GM21423 (cell line): ENCODE measurements around the gene SAFB.
A peak's percentile ranks its signal among the peaks of the same experiment; 100 is the strongest.

Experiments
- ATAC-seq: cut with Tn5 transposase; IDR thresholded peaks from one replicate; pipeline ENCODE4 v1.9.1; 2021; ENCODE audit warnings: mild to moderate bottlenecking, moderate library complexity; ENCODE audit not compliant: unreplicated experiment

SAFB gene

DNA sequence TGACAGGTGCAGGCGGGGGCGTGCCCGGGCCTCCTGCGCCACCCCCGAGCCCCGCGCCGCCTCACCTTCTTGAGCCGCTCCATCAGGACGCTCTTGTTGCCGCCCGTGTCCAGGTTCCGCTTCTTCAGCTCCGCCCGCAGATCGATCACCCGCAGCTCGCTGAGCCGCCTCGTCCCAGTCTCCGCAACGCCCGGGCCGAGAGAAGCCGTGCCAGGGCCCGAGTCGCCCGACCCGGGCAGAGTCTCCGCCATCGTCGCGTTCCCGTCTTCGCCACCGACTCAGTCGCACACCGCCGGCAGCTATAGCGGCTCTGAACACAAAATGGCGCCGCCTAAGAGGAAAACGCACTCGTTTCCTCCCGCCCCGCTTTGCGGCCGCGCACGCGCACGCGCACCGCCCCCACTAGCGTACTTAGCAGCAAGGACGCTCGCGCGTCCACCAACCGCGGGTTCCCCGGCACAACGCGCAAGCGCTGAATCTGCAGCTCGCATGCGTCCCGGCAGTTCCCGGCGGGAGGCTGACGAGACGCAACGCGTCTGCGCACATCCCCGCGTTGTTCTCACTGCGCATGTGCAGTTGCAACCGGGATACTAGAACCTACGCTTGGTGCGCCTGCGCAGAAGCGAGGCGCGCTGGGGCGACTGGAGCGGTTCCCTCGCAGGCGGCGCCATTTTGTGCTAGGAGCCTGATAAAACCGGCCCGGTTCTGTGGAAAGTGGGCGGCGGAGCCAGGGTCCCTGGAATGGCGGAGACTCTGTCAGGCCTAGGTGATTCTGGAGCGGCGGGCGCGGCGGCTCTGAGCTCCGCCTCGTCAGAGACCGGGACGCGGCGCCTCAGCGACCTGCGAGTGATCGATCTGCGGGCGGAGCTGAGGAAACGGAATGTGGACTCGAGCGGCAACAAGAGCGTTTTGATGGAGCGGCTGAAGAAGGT, at the start of gene SAFB, which contains the start of gene SAFB2:
Gene SAFB, plus strand, starts transcription at position 619 of the 932 bp plus-strand sequence. Its CDS starts 123 bp downstream, at position 742.
Gene SAFB2, minus strand, starts transcription at position 312 of the 932 bp plus-strand sequence. Its CDS starts 61 bp downstream, at position 251.
- ATAC-seq: peak; percentile 84

- no peak for ATAC-seq
These were observed 47.3 kb upstream of the SAFB start for GRCh38 chr19:5575590-5575989.

DNA sequence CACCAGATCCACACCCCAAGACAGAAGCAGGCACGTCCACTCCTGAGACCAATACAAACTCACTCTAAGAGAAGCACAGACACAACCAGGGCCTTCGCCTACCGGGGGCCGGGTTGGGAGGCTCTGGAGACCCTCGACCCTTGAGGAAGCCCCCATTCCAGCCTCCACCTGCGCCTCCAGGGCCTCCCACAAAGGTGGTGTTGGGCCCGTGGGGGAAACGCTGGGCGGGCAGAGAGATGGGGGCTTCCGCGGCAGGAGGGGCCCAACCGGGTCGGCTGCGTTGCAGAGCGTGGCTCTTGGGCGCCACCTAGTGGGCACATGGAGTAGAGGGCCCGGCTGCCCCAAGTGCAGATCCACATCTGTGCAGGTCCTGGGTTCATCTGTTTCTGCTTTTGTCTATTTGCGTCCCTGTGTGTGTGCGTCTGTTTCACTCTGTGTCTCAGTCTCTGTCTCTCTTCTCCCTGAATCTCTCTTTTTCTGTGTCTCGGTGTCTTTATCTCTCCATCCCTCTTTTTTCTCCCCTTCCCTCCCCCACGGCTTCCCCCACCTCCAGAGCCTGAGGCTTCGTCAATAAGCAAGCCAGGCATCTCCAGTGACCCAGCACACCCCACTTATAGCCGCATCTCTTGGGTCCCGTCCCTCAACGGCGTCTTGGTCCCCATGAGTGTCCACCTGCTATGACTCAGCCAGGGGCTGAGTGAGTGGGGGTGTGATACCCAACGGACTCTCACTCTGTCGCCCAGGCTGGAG, 44.6 kb upstream of the SAFB start:
- no peak for ATAC-seq

GRCh38 chr19:5579286-5579685, 43.6 kb upstream of the SAFB start:
- no peak for ATAC-seq

GRCh38 chr19:5579697-5580096, 43.2 kb upstream of the SAFB start:
- no peak for ATAC-seq

DNA sequence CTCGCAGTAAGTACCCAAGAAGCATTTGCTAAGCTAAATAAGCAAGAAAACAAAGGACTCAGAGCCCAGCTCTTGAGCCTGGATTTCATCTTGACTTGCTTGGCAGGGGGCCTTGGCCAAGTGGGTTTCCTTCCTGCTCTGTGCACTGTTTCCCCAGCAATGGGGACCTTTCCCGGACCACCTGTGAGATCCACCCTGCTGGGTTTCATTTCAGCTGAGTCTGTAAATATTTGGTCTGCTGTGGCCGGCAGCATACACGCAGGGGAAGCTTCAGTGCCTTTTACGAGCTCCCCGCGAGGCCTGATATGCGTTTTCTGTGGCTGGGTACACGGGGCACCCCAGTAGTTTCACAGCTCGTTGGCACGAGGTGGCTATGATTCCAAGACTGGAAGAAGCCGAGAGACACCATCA, 42.7 kb upstream of the SAFB start:
- no peak for ATAC-seq

- no peak for ATAC-seq
These were observed 37.2 kb upstream of the SAFB start for GRCh38 chr19:5585461-5586299.

- ATAC-seq: no peak
These were observed 36.4 kb upstream of the SAFB start for GRCh38 chr19:5586300-5587070.

- no peak for ATAC-seq
These were observed 35.8 kb upstream of the SAFB start for GRCh38 chr19:5587071-5587455.

GRCh38 chr19:5587661-5588060, 35.2 kb upstream of the SAFB start:
- no peak for ATAC-seq

- ATAC-seq: no peak
These were observed 34.4 kb upstream of the SAFB start for GRCh38 chr19:5588441-5588840.

GRCh38 chr19:5588906-5589676, 33.8 kb upstream of the SAFB start:
- ATAC-seq: no peak

DNA sequence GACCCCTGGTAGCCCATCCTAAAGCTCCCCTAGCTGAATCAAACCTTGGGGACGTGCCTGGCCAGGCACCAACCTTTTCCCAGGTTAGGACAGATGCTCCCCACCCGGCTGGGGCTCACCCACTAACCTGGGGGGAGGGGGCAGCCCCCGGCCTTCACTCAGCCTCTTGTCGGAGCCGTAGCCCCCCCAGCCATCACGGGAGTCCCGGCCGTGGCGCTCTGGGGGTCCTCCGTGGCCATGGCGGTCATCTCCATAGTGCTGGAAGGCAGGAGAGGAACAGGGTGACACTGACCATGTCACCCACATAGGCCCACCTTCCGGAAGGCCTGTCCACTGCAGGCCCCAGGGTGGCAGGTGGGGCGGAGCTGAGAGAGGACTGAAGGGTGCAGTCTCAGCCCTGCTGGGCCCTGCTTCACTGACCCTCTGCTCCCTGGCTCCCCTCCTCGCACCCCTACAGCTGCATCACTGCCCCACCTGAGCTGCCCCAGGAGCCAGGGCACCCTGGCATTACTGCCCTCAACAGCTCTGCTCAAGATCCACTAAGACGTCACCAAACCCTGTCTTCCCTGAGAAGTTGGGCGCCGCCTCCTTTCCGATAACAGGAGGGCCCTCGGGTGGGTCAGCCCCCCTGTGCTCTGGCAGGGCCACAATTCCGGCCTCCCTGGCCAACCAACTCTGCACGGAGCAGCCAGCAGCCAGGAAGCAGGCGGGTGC, 32.6 kb upstream of the SAFB start:
- ATAC-seq: no peak

DNA sequence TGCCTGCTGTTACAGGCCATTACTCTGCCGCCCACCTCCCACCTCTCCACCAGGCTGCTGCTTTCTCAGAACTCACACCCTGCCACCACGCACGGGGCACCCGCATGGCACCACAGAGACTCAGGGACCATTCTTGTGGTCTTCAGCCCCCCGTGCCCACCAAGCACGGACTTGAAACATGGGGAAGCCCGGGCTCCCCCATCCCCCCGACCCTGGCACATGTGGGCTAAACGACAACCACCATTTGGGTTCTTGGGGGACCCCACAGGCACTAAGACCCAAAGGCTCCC, 32.1 kb upstream of the SAFB start:
- no peak for ATAC-seq

GRCh38 chr19:5591476-5591875, 31.4 kb upstream of the SAFB start:
- ATAC-seq: no peak

DNA sequence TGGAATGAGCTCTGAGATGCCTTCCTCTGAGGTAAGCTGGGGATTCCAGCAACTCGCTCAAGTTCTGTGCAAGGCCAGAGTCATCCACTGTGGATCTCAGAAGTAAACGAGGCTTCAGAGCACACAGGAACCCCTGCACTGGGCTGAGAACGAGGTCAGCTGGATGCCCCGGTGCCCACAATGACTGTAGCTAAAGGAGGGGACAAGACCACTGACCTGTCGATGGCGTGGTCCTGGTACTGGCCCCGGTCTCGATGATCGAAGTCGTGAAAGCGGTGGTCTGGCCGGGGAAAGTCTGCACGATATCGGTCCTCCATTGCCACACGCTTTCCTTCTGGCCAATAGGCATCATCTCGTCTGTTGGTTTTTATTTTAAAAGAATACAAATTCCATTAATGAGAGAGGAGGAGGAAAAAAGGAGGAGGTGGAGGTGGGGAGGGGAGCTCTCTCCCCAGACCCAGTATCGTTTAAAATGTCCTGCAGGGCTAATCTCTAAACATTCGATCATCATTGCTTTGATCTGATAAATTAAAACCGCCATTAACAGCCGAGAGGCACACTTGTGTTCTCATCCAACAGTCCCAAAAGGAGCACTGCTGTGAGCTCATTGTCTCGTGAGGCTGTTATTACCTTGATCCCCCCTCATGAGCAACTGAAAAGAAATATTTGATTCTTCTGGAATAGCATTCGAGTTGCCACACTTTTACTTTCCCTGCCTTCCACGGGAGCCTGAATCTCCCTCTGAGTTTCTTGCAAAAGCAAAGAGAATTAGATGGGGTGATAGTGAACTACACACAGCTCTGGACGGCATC, 30.1 kb upstream of the SAFB start:
- no peak for ATAC-seq

GRCh38 chr19:5593343-5594255, 29.3 kb upstream of the SAFB start:
- ATAC-seq: no peak
